Caco-2 (cell line): ENCODE results near the gene TUBB4A. TPM values are rescaled to one million over a fixed set of nuclear protein-coding genes. Genes with fewer than 3 reads are reported as not detected.

Source experiments
- BruUV-seq: library from RNA; stranded (reverse); fragments of 400-500 nt; replicated peaks from 2 replicates; lab custom pipeline; 2021; lab: Mats Ljungman, UMichigan
- CTCF ChIA-PET: fragments of 300-600 bp; sonication (Branson Sonifier 250); formaldehyde crosslinking; loops from one replicate; lab custom pipeline; 2022; ENCODE audit warnings: antibody characterized with exemption; lab: Charles Lee
- POLR2A ChIA-PET: fragments of 300-600 bp; sonication (Branson Sonifier 250); formaldehyde crosslinking; loops from one replicate; lab custom pipeline; 2022; ENCODE audit warnings: antibody characterized with exemption; lab: Charles Lee
- DNase-seq, 2 experiments: peaks; one replicate each; pipeline versions ENCODE4 v3.0.0 to v3.0.0-alpha.2; 2020 to 2022
- H3K27me3 ChIP-seq: replicated peaks from 2 replicates; pipeline ENCODE4 v1.6.0; 2011; ENCODE audit warnings: low read length; ENCODE audit not compliant: control insufficient read depth, insufficient read depth
- H3K36me3 ChIP-seq: 2 replicates; pipeline ENCODE4 v1.5.1; 2011; ENCODE audit warnings: low read length; ENCODE audit not compliant: control insufficient read depth, insufficient read depth
- H3K4me1 ChIP-seq: fragments of 250-450 bp; sonication (Bioruptor Pico); 2 replicates; pipeline ENCODE4 v1.5.1; 2020; ENCODE audit warnings: mild to moderate bottlenecking
- H3K4me3 ChIP-seq: 2 replicates; pipeline ENCODE4 v1.5.1; 2011; ENCODE audit warnings: low read depth, mild to moderate bottlenecking, control low read depth, low read length
- H3K9me3 ChIP-seq: fragments of 250-450 bp; sonication (Bioruptor Pico); 2 replicates; pipeline ENCODE4 v1.5.1; 2020; ENCODE audit warnings: mild to moderate bottlenecking, moderate library complexity
- H3K27ac Mint-ChIP-seq: one replicate; pipeline ENCODE4 v1.8.0; 2022; ENCODE audit warnings: mixed read lengths; ENCODE audit not compliant: unreplicated experiment
- H3K27me3 Mint-ChIP-seq: one replicate; pipeline ENCODE4 v1.8.0; 2022; ENCODE audit warnings: mixed read lengths; ENCODE audit not compliant: insufficient read depth, unreplicated experiment
- H3K36me3 Mint-ChIP-seq: one replicate; pipeline ENCODE4 v1.8.0; 2022; ENCODE audit warnings: mild to moderate bottlenecking, mixed read lengths; ENCODE audit not compliant: insufficient read depth, unreplicated experiment
- H3K4me1 Mint-ChIP-seq: one replicate; pipeline ENCODE4 v1.8.0; 2022; ENCODE audit warnings: low read depth, mixed read lengths; ENCODE audit not compliant: unreplicated experiment
- H3K4me3 Mint-ChIP-seq: one replicate; pipeline ENCODE4 v1.8.0; 2022; ENCODE audit warnings: mild to moderate bottlenecking, moderate library complexity, mixed read lengths; ENCODE audit not compliant: unreplicated experiment
- H3K9me3 Mint-ChIP-seq: one replicate; pipeline ENCODE4 v1.8.0; 2022; ENCODE audit warnings: mixed read lengths; ENCODE audit not compliant: unreplicated experiment
- CTCF ChIP-seq, 2 experiments: fragments of 200-600 bp in 1 of 2; IDR thresholded peaks; 1 replicate in 1 of 2; 2 replicates in 1 of 2; pipeline versions ENCODE4 v1.5.1 to v1.8.0; 2011 to 2022; ENCODE audit warnings: antibody characterized with exemption in 1 of 2, control low read depth in 1 of 2, inconsistent platforms in 1 of 2, low read depth in 1 of 2, low read length in 1 of 2, mild to moderate bottlenecking in 1 of 2, moderate library complexity in 1 of 2; ENCODE audit not compliant: insufficient read depth in 1 of 2, severe bottlenecking in 1 of 2, unreplicated experiment in 1 of 2
- intact Hi-C: fragments of 100-400 bp; cut with micrococcal nuclease; formaldehyde crosslinking; loops from one replicate; pipeline ENCODE4 v1.10.0; 2022; ENCODE audit not compliant: unreplicated experiment
- total RNA-seq: library from RNA; stranded (reverse); gene quantifications from 2 replicates; pipeline ENCODE4 v1.2.3, GENCODE V29; 2022

TUBB4A gene
- total RNA-seq, 1 experiment from 2014 or later = 6.0 TPM

GRCh38 chr19:6533000-6533328 is 30.9 kb upstream of the TUBB4A start:
- Mint-ChIP-seq H3K36me3 (peaks cover 12% of the 10 kb centered on the region), H3K4me1 (peaks cover 12% of the 10 kb centered on the region), H3K27me3 (peaks cover 3% of the 10 kb centered on the region), H3K27ac (no peak overlapping the region), H3K9me3 (peaks cover 9% of the 10 kb centered on the region), H3K4me3 (no peak overlapping the region)
- intact Hi-C loops = no loop called here
- DNase-seq = no peak
- Histone ChIP-seq H3K4me3 (no peak overlapping the region), H3K36me3 (no peaks in the 10 kb centered on the region), H3K4me1 (0 out of 2 replicates have a peak, but pooled peaks cover 6% of the 10 kb centered on the region), H3K27me3 (no peaks in the 10 kb centered on the region), H3K9me3 (no peaks in the 10 kb centered on the region)
- BruUV-seq = no TSS peak
- CTCF ChIA-PET = no interaction called here
- no peak for TF ChIP-seq CTCF (IDR thresholded peaks at IDR 0.05; ENCODE audit: insufficient read depth in 1 of 2, low read depth in 1 of 2, low read length in 1 of 2, severe bottlenecking in 1 of 2, unreplicated experiment in 1 of 2)
- POLR2A ChIA-PET = no interaction called here

- CTCF ChIA-PET = no interaction called here
- Histone ChIP-seq H3K4me3 (no peak overlapping the region), H3K27me3 (no peaks in the 10 kb centered on the region), H3K36me3 (no peaks in the 10 kb centered on the region), H3K9me3 (no peaks in the 10 kb centered on the region), H3K4me1 (0 out of 2 replicates have a peak, but pooled peaks cover 6% of the 10 kb centered on the region)
- intact Hi-C loops = no loop called here
- no peak for DNase-seq
- no peak overlapping the region for H3K27ac Mint-ChIP-seq
- H3K9me3 Mint-ChIP-seq = peaks cover 9% of the 10 kb centered on the region
- peaks cover 3% of the 10 kb centered on the region for H3K27me3 Mint-ChIP-seq
- H3K4me3 Mint-ChIP-seq = peak overlapping the region; percentile 84
- H3K36me3 Mint-ChIP-seq = peaks cover 12% of the 10 kb centered on the region
- BruUV-seq = TSS peak; percentile 66
- no peak for TF ChIP-seq CTCF (IDR thresholded peaks at IDR 0.05; ENCODE audit: insufficient read depth in 1 of 2, low read depth in 1 of 2, low read length in 1 of 2, severe bottlenecking in 1 of 2, unreplicated experiment in 1 of 2)
- H3K4me1 Mint-ChIP-seq = peaks cover 12% of the 10 kb centered on the region
- POLR2A ChIA-PET = no interaction called here
These were observed 30.3 kb upstream of the TUBB4A start for GRCh38 chr19:6532244-6532999.

- Mint-ChIP-seq H3K9me3 (peaks cover 9% of the 10 kb centered on the region), H3K27me3 (peaks cover 3% of the 10 kb centered on the region), H3K4me1 (peaks cover 12% of the 10 kb centered on the region), H3K4me3 (peak overlapping the region; percentile 84), H3K27ac (no peak overlapping the region), H3K36me3 (peaks cover 12% of the 10 kb centered on the region)
- no TSS peak for BruUV-seq
- POLR2A ChIA-PET = no interaction called here
- CTCF ChIA-PET = no interaction called here
- no peak overlapping the region for H3K4me3 ChIP-seq
- H3K36me3 ChIP-seq = no peaks in the 10 kb centered on the region
- 0 out of 2 replicates have a peak, but pooled peaks cover 6% of the 10 kb centered on the region for H3K4me1 ChIP-seq
- intact Hi-C loops = no loop called here
- no peak for DNase-seq
- H3K9me3 ChIP-seq = no peaks in the 10 kb centered on the region
- no peaks in the 10 kb centered on the region for H3K27me3 ChIP-seq
- no peak for TF ChIP-seq CTCF (IDR thresholded peaks at IDR 0.05; ENCODE audit: insufficient read depth in 1 of 2, low read depth in 1 of 2, low read length in 1 of 2, severe bottlenecking in 1 of 2, unreplicated experiment in 1 of 2)
These were observed 29.8 kb upstream of the TUBB4A start for GRCh38 chr19:6531956-6532243.
